Aorta (tissue), 5 donors: ENCODE measurements around the gene GATA5. TPM values are rescaled to one million over a fixed set of nuclear protein-coding genes. Genes with fewer than 3 reads are reported as not detected.

ENCODE experiments used
- ATAC-seq: fragments of 200-7000 bp; cut with Tn5 transposase; one replicate; pipeline ENCODE4 v1.9.1; 2022; ENCODE audit warnings: moderate library complexity; ENCODE audit not compliant: low FRiP score
- DNase-seq, 2 donors: peaks; one replicate each; pipeline ENCODE4 v3.0.0-alpha.2; 2020
- H3K27ac ChIP-seq, 2 donors: one replicate each; pipeline ENCODE4 v1.5.1; 2013; ENCODE audit warnings: low read length in 2 of 2, mild to moderate bottlenecking in 2 of 2, moderate library complexity in 2 of 2, control low read depth in 1 of 2, inconsistent platforms in 1 of 2, low read depth in 1 of 2
- H3K27me3 ChIP-seq, 2 donors: one replicate each; pipeline ENCODE4 v1.6.1; 2013; ENCODE audit warnings: control low read depth in 1 of 2, low read length in 1 of 2, mild to moderate bottlenecking in 1 of 2, moderate library complexity in 1 of 2; ENCODE audit not compliant: insufficient read depth in 2 of 2, control insufficient read depth in 1 of 2
- H3K36me3 ChIP-seq, 2 donors: one replicate each; pipeline ENCODE4 v1.6.1; 2013; ENCODE audit warnings: control low read depth in 1 of 2, low read length in 1 of 2, mild to moderate bottlenecking in 1 of 2; ENCODE audit not compliant: insufficient read depth in 2 of 2, control insufficient read depth in 1 of 2
- H3K4me1 ChIP-seq, 2 donors: one replicate each; pipeline ENCODE4 v1.6.1; 2013; ENCODE audit warnings: low read length in 2 of 2, control low read depth in 1 of 2, mild to moderate bottlenecking in 1 of 2, moderate library complexity in 1 of 2; ENCODE audit not compliant: insufficient read depth in 2 of 2, control insufficient read depth in 1 of 2
- H3K4me3 ChIP-seq, 2 donors: one replicate each; pipeline ENCODE4 v1.5.1; 2013; ENCODE audit warnings: low read length in 2 of 2, control low read depth in 1 of 2, mild to moderate bottlenecking in 1 of 2
- H3K9me3 ChIP-seq: one replicate; pipeline ENCODE4 v1.6.1; 2013; ENCODE audit warnings: mild to moderate bottlenecking, low read length; ENCODE audit not compliant: control insufficient read depth
- WGBS, 2 donors: extraction: QIAGEN DNeasy Blood & Tissue Kit; methylation state at CpG; one replicate each; pipeline ENCODE4 v1.1.7; 2013; 5-methylcytosine and 5-hydroxymethylcytosine counted together
- intact Hi-C, 2 donors: fragments of 100-400 bp; cut with DNase I; formaldehyde crosslinking; loops; one replicate each; pipeline versions ENCODE4 v1.14.2 to v1.15.0; 2022
- polyA plus RNA-seq, 2 donors: library from polyadenylated mRNA; stranded (reverse); fragments of 200-250 nt; gene quantifications; one replicate each; pipeline ENCODE4 v1.2.3, GENCODE V29; 2013
- total RNA-seq, 2 donors: library from RNA; stranded (reverse); fragmentation: NEBNext Ultra II Directional; extraction: Animal tissue kit (Norgen Biotek cat#: 25700); gene quantifications; one replicate each; pipeline ENCODE4 v1.2.1, GENCODE V29; 2021
- donor health status: healthy with polysubstance abuse.
- donor health status: Bipolar disorder and iron deficiency.
- donor health status: DM: no; HTN: no; CAD: no.
- donor health status: DM: no; HTN: no; CAD: no.
- donor health status: DM: yes; HTN: yes; CAD: no.

The GATA5 gene
- total and polyA plus RNA-seq, 4 donors: 0.16 to 3.5 (median 0.92) TPM

DNA sequence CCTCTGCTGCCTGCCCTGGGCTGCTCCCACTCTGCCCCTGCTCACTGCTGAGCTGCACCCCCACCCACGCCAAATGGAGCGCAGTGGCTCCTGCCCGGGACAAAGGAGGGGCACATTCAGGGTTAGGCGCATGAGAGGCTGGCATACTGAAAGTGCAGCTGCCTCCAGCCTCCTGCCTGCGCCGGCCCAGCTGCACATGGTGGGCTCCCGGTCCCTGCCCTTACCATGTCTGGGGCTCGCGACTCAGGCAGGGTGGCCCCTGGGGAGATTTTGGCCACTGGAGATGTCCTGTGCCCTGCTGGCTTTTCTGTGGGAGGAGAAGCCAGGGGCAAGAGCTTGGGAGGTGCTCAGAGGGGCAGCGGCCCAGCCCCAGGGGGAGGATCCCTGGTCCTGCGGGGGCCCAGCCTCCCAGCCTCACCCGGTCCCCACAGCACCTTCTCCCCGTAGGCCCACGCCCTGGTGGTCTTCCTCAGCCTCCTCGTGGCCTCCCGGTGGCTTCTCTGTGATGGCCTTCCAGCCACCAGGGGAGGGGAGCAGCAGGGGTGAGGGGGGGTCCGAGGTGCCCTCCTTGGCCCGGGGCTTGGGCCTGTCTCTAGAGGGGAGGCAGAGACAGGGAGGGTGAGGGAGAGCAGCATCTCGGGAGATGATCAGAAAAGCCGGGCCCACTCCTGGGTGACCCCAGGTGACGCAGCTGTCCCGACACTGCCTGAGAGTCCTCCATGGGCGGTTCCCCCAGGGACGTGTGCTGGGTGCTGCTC, 60.3 kb downstream of the GATA5 start:
- no peaks in the 10 kb centered on the region for H3K27me3 ChIP-seq
- H3K9me3 ChIP-seq: no peaks in the 10 kb centered on the region
- no peaks in the 10 kb centered on the region for H3K4me1 ChIP-seq
- DNase-seq: no peak
- WGBS, 2 donors: 86% methylated on average over 23 to 24 of the region's 24 CpGs
- H3K4me3 ChIP-seq: no peak overlapping the region
- no peak overlapping the region for H3K27ac ChIP-seq
- intact Hi-C loops: no loop called here
- no peaks in the 10 kb centered on the region for H3K36me3 ChIP-seq
- no peak for ATAC-seq

DNA sequence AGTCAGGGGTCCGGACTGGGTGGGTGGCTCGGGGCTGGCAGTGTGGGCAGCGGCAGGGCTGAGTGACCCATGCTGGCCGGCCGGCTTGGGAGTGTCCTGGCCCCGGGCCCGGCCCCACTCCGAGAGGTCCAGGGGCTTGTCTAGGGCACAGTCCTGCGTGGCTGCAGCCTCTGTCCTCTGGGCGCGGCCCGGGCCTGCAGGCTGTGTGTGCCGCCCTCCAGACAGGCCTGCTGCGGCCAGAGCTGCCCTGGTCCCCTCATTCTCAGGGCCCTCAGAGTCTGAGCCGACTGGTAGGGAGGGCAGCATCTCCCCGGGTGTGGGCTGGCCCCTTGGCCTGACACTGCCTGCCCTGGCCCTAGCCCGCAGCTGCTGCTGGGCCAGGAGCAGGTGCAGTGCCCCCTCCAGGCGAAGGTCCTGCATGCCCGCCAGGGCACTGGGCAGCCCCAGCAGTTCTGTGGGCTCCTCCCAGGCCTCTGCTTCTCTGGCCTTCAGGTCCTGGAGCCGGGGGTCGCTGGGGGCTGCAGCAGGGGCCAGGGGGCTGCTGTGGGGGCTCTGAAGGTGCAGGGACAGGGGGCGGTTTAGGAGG, 61.8 kb downstream of the GATA5 start:
- H3K27ac ChIP-seq: no peak overlapping the region
- H3K36me3 ChIP-seq: no peaks in the 10 kb centered on the region
- H3K4me1 ChIP-seq: no peaks in the 10 kb centered on the region
- ATAC-seq (no peak), DNase-seq (no peak)
- no peaks in the 10 kb centered on the region for H3K27me3 ChIP-seq
- H3K9me3 ChIP-seq: no peaks in the 10 kb centered on the region
- H3K4me3 ChIP-seq: no peak overlapping the region
- intact Hi-C loops: no loop called here
- 89 to 94% methylated on average over 22 of the region's 22 CpGs for WGBS, 2 donors

Other genes starting within 250 kb of the GATA5 start
- gene OSBPL2, start 237.5 kb downstream of the GATA5 start, total RNA-seq: 10 to 100 TPM; 58.0 to 71.3 TPM
- 10 to 100 TPM; 16.2 to 27.8 TPM for gene OSBPL2, start 237.5 kb downstream of the GATA5 start, polyA plus RNA-seq
- gene ADRM1, start 173.0 kb downstream of the GATA5 start, total RNA-seq: 10 to 100 TPM; 56.1 to 61.8 TPM
- 10 to 100 TPM; 41.4 to 80.9 TPM for gene ADRM1, start 173.0 kb downstream of the GATA5 start, polyA plus RNA-seq
- gene LAMA5, start 108.7 kb downstream of the GATA5 start, total RNA-seq: 100 to 1,000 TPM; 361 to 395 TPM
- 100 to 1,000 TPM in 1 of 2 donors, 10 to 100 TPM in 1; 52.2 to 345 TPM for gene LAMA5, start 108.7 kb downstream of the GATA5 start, polyA plus RNA-seq
- 1,000 to 10,000 TPM in 1 of 2 donors, 100 to 1,000 TPM in 1; 965 to 1,002 TPM for gene RPS21, start 88.9 kb downstream of the GATA5 start, total RNA-seq
- 1,000 to 10,000 TPM; 4,520 to 6,824 TPM for gene RPS21, start 88.9 kb downstream of the GATA5 start, polyA plus RNA-seq
- 1 to 10 TPM; 3.0 to 4.2 TPM for gene CABLES2, start 68.7 kb downstream of the GATA5 start, total RNA-seq
- 1 to 10 TPM; 1.8 to 2.1 TPM for gene CABLES2, start 68.7 kb downstream of the GATA5 start, polyA plus RNA-seq
- not detected for gene RBBP8NL, start 48.5 kb downstream of the GATA5 start, total RNA-seq
- gene RBBP8NL, start 48.5 kb downstream of the GATA5 start, polyA plus RNA-seq: 1 to 10 TPM in 1 of 2 donors, not detected in 1; 1.6 TPM
- 10 to 100 TPM; 13.9 to 14.6 TPM for gene SLCO4A1, start 166.5 kb upstream of the GATA5 start, total RNA-seq
- gene SLCO4A1, start 166.5 kb upstream of the GATA5 start, polyA plus RNA-seq: 1 to 10 TPM; 1.0 to 4.1 TPM
- not detected for gene NTSR1, start 232.8 kb upstream of the GATA5 start, total RNA-seq
- gene NTSR1, start 232.8 kb upstream of the GATA5 start, polyA plus RNA-seq: not detected